ENCODE measurements around the gene MT1H.

GRCh38 chr16:56677474-56677873 lies 7.9 kb downstream of the MT1H start:
- TF ChIP-seq CTCF (conservative IDR thresholded peaks at IDR 0.05) (no peak), ZFX (IDR thresholded peaks at IDR 0.05) (no peak)
